ENCODE measurements around the gene DAAM2. TPM values are rescaled to one million over a fixed set of nuclear protein-coding genes. Genes with fewer than 3 reads are reported as not detected.

DAAM2 gene
- total RNA-seq, 1 donor from 2014 or later = 22.1 TPM

DNA sequence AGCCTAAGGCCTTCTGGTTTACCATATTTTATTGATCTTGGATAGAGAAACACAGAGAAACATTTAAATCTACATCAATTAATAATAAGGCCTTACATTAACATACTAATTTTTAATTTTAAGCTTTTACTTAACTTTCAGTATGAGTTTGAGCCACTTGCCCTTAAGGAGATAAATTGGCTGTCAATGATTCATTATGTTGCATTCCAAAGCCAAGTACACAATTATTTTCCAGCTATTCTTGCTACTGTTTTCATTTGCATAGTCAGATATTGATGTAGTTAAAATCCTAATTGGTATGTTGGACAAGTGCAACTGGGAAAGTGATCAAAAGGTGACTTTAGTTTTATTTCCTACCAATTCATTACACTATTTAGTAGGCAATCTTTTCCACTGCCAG, 83.9 kb downstream of the DAAM2 start:
- no peak overlapping the region for H3K4me3 ChIP-seq
- intact Hi-C loops (cut with DNase I) = no loop called here
- H3K36me3 ChIP-seq = peaks cover 0 to 42% of the 10 kb centered on the region in 2 donors
- H3K9me3 ChIP-seq = no peaks in the 10 kb centered on the region
- no peak overlapping the region for H3K27ac ChIP-seq
- TF ChIP-seq POLR2A (IDR thresholded peaks at IDR 0.05) = no peak
- TF ChIP-seq, protein P1, sequence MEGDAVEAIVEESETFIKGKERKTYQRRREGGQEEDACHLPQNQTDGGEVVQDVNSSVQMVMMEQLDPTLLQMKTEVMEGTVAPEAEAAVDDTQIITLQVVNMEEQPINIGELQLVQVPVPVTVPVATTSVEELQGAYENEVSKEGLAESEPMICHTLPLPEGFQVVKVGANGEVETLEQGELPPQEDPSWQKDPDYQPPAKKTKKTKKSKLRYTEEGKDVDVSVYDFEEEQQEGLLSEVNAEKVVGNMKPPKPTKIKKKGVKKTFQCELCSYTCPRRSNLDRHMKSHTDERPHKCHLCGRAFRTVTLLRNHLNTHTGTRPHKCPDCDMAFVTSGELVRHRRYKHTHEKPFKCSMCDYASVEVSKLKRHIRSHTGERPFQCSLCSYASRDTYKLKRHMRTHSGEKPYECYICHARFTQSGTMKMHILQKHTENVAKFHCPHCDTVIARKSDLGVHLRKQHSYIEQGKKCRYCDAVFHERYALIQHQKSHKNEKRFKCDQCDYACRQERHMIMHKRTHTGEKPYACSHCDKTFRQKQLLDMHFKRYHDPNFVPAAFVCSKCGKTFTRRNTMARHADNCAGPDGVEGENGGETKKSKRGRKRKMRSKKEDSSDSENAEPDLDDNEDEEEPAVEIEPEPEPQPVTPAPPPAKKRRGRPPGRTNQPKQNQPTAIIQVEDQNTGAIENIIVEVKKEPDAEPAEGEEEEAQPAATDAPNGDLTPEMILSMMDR (IDR thresholded peaks at IDR 0.05) = no peak
- TF ChIP-seq POLR2AphosphoS5 (IDR thresholded peaks at IDR 0.05; ENCODE audit: insufficient read depth in 1 of 2, low read depth in 1 of 2) = no peak
- no peaks in the 10 kb centered on the region for H3K4me1 ChIP-seq
- no peaks in the 10 kb centered on the region for H3K27me3 ChIP-seq
- no peak for DNase-seq (ENCODE audit: extremely low spot score in 2 of 2)

DNA sequence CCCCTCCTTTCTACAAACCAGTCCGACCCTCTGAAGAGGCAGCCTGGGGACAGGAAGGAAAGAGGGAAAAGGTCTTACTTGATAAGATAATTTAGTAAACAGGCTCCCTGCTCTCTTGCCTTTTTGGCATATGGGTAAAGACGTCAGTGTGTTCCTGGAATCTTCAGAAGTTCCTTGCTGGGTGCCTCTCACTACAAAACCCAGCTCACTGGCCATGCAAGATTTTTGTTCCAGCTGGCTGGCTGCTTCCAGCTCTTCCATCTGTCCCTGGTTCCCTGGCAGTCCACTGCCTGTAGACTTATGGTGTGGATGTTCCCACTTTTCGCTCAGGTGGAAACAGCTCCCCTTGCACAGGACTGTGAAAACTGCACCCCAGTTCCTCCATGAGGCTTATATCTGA, 84.7 kb downstream of the DAAM2 start:
- no peak for DNase-seq (ENCODE audit: extremely low spot score in 2 of 2)
- H3K4me1 ChIP-seq = peaks cover 6% of the 10 kb centered on the region
- H3K9me3 ChIP-seq = no peaks in the 10 kb centered on the region
- no peaks in the 10 kb centered on the region for H3K27me3 ChIP-seq
- H3K36me3 ChIP-seq = peaks cover 0 to 42% of the 10 kb centered on the region in 2 donors
- H3K27ac ChIP-seq = no peak overlapping the region
- TF ChIP-seq, protein P1 (IDR thresholded peaks at IDR 0.05) = no peak
- no peak for TF ChIP-seq POLR2A (IDR thresholded peaks at IDR 0.05)
- TF ChIP-seq POLR2AphosphoS5 (IDR thresholded peaks at IDR 0.05; ENCODE audit: insufficient read depth in 1 of 2, low read depth in 1 of 2) = no peak
- H3K4me3 ChIP-seq = no peak overlapping the region
- intact Hi-C loops (cut with DNase I) = no loop called here

DNA sequence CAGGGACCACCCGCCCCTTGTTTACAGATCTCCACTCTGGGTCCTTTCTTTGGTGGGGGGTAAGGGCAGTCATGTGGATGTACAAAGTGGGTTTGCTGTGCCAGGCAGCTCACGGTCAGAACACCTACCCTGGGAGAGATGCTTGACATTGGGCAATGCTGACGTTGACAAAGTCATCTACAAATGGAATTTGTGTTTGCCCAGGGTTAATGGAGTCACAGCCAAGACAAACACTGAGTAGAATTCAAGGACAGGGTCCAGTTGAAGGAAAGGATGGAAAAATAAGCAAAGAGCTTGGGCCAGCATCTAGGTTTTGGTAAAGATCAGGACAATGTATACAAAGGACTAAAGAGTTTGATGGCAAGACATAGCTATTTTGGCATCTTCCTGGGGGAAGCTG, 87.4 kb downstream of the DAAM2 start:
- Histone ChIP-seq H3K27me3 (no peaks in the 10 kb centered on the region), H3K27ac (no peak overlapping the region), H3K4me3 (no peak overlapping the region), H3K36me3 (peaks cover 0 to 28% of the 10 kb centered on the region in 2 donors), H3K4me1 (peaks cover 16% of the 10 kb centered on the region), H3K9me3 (no peaks in the 10 kb centered on the region)
- intact Hi-C loops (cut with DNase I) = no loop called here
- TF ChIP-seq POLR2AphosphoS5 (IDR thresholded peaks at IDR 0.05; ENCODE audit: insufficient read depth in 1 of 2, low read depth in 1 of 2) (no peak), POLR2A (IDR thresholded peaks at IDR 0.05) (no peak)
- TF ChIP-seq, protein P1 (IDR thresholded peaks at IDR 0.05) = no peak
- DNase-seq (ENCODE audit: extremely low spot score in 2 of 2) = no peak

DNA sequence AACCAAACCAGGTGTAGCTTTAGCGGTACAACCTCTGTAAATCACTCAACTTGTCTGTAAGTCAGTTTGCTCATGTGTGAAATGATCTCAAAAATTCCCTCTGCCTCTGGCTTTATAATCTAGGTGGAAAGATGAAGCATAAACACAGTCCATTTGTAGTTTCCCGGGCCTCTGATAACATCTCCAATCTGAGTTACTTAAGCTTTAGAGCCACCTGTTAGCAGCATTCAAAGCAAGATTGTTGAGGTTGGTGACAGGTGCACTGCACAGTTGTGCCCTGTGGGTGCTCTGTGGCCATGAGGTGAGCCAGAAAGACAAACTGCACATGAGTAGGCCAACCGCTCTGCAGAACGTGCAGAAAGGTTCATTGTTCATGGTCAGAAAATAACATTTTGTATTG, 88.4 kb downstream of the DAAM2 start:
- peaks cover 16% of the 10 kb centered on the region for H3K4me1 ChIP-seq
- no peak overlapping the region for H3K4me3 ChIP-seq
- no peak for DNase-seq (ENCODE audit: extremely low spot score in 2 of 2)
- intact Hi-C loops (cut with DNase I) = no loop called here
- peaks cover 0 to 28% of the 10 kb centered on the region in 2 donors for H3K36me3 ChIP-seq
- H3K9me3 ChIP-seq = no peaks in the 10 kb centered on the region
- TF ChIP-seq POLR2AphosphoS5 (IDR thresholded peaks at IDR 0.05; ENCODE audit: insufficient read depth in 1 of 2, low read depth in 1 of 2) (no peak), POLR2A (IDR thresholded peaks at IDR 0.05) (no peak)
- TF ChIP-seq, protein P1 (IDR thresholded peaks at IDR 0.05) = no peak
- H3K27me3 ChIP-seq = no peaks in the 10 kb centered on the region
- no peak overlapping the region for H3K27ac ChIP-seq

DNA sequence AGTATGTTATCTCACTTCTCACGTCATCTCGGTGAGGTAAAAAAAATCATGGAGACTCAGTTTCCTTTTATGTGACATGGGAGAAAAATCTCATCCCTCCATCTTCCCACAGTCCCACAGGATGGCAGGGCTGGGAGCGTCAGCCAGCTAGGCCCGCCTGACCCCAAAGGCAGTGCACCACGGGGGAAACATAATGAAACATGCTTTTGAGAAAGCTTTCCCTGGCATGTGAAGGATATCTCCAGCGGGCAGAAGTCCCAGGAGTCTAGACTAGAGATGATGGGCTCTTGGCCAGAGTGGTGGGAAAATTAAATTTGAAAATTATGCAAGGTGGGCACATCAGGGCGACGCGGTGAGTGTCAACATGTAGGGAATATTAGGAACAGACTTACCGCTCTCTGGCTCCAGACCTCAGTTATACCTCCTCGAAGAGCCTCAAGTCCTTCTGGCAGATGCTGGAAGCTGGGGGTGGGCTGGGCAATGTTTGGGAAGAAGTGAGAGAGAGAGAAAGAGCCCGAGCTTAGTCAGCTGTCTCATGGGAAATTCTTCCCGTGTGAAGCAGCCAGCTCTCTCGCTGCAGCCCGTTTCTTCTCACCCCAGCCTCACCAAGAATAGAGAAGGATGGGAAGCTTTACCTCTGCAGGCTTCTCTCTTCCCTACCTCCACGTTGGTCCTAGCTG, 89.8 kb downstream of the DAAM2 start:
- TF ChIP-seq, protein P1 (IDR thresholded peaks at IDR 0.05) = no peak
- TF ChIP-seq POLR2AphosphoS5 (IDR thresholded peaks at IDR 0.05; ENCODE audit: insufficient read depth in 1 of 2, low read depth in 1 of 2) = no peak
- TF ChIP-seq POLR2A (IDR thresholded peaks at IDR 0.05) = no peak
- intact Hi-C loops (cut with DNase I) = no loop called here
- H3K4me3 ChIP-seq = no peak overlapping the region
- peak overlapping the region; percentile 50 for H3K27ac ChIP-seq
- DNase-seq (ENCODE audit: extremely low spot score in 2 of 2) = no peak
- peaks cover 0 to 19% of the 10 kb centered on the region in 2 donors for H3K36me3 ChIP-seq
- H3K4me1 ChIP-seq = peaks cover 19% of the 10 kb centered on the region
- no peaks in the 10 kb centered on the region for H3K27me3 ChIP-seq
- H3K9me3 ChIP-seq = no peaks in the 10 kb centered on the region

Data from vagina (tissue), 2 donors.